HFFc6 (cell line): ENCODE measurements around the gene ADAMTS17. TPM values are rescaled to one million over a fixed set of nuclear protein-coding genes. Genes with fewer than 3 reads are reported as not detected.

Experiments
- DNase-seq: peaks from one replicate; pipeline ENCODE4 v3.0.0-alpha.2; 2018
- H3K27ac Mint-ChIP-seq: 2 replicates; pipeline ENCODE4 v1.8.0; 2020; ENCODE audit warnings: mild to moderate bottlenecking, mixed read lengths
- H3K27me3 Mint-ChIP-seq: 2 replicates; pipeline ENCODE4 v1.8.0; 2021; ENCODE audit warnings: mild to moderate bottlenecking, moderate library complexity, mixed read lengths; ENCODE audit not compliant: insufficient read depth
- H3K36me3 Mint-ChIP-seq: 2 replicates; pipeline ENCODE4 v1.8.0; 2021; ENCODE audit warnings: low read depth, mixed read lengths
- H3K4me1 Mint-ChIP-seq: 2 replicates; pipeline ENCODE4 v1.8.0; 2020; ENCODE audit warnings: low read depth, mixed read lengths
- H3K4me3 Mint-ChIP-seq: 2 replicates; pipeline ENCODE4 v1.8.0; 2020; ENCODE audit warnings: mild to moderate bottlenecking, moderate library complexity, mixed read lengths
- H3K9me3 Mint-ChIP-seq: 2 replicates; pipeline ENCODE4 v1.8.0; 2020; ENCODE audit warnings: mild to moderate bottlenecking, mixed read lengths
- total RNA-seq, 6 experiments: library from RNA; stranded (reverse); fragmentation: NEBNext Ultra II Directional; extraction: Animal tissue kit (Norgen Biotek cat#: 25700); gene quantifications; 2 replicates in 1 of 6; 3 replicates in 5 of 6; pipeline ENCODE4 v1.2.3, GENCODE V29; 2021
- TF ChIP-seq, protein P1 (sequence below): fragments of 200-600 bp; sonication (generic); IDR thresholded peaks from 2 replicates; pipeline ENCODE4 v1.5.0; 2021; ENCODE audit warnings: antibody characterized with exemption, mild to moderate bottlenecking

Gene ADAMTS17
- total RNA-seq, 6 experiments from 2014 or later = not detected

DNA sequence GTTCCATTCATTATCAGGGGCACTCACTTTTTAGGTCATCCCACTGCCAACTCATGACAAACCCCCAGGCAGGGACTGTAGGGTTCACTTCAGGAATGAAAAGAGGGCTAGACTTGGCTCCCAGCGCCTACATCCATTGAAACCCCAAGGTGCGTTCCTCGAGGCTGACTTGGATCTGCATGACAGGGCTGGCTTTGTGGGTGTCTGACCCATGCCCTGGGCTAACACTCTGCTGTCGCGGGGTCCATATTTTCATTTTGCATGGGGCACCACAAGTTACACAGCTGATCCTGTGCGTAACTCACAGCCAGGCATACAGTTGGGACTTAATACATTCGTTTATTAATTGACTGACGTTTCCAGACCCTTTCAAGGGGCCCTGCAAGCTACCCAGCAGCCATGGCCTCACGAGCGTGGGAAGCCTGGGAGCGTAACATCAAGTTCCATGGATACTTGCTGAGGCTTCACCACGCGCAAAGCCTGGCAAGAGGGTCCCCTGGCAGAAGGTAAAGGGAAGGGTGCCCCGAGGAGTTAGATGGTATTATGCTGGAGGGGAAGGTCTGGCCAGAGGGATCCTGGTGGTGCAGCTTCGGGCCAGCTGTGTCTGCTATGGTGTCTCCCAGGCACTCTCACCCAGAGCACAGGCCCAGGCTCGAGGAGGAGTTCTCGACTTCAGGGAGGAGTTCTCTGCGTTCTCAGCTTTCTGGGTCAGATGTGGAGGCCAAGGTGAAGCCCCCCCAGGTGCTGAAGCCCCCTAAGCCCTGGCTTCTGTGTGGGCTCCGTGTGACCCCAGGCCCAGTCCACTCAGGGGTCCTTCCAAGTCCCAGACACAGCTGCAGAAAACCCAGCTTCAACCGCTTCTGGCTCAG lies 85.4 kb downstream of the ADAMTS17 start:
- TF ChIP-seq, protein P1, sequence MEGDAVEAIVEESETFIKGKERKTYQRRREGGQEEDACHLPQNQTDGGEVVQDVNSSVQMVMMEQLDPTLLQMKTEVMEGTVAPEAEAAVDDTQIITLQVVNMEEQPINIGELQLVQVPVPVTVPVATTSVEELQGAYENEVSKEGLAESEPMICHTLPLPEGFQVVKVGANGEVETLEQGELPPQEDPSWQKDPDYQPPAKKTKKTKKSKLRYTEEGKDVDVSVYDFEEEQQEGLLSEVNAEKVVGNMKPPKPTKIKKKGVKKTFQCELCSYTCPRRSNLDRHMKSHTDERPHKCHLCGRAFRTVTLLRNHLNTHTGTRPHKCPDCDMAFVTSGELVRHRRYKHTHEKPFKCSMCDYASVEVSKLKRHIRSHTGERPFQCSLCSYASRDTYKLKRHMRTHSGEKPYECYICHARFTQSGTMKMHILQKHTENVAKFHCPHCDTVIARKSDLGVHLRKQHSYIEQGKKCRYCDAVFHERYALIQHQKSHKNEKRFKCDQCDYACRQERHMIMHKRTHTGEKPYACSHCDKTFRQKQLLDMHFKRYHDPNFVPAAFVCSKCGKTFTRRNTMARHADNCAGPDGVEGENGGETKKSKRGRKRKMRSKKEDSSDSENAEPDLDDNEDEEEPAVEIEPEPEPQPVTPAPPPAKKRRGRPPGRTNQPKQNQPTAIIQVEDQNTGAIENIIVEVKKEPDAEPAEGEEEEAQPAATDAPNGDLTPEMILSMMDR = no peak
- Mint-ChIP-seq H3K9me3 (peaks cover 51% of the 10 kb centered on the region), H3K27ac (no peak overlapping the region), H3K36me3 (no peaks in the 10 kb centered on the region), H3K27me3 (no peaks in the 10 kb centered on the region; the same call in 1 of the 2 replicates), H3K4me1 (no peaks in the 10 kb centered on the region), H3K4me3 (no peak overlapping the region)
- DNase-seq = no peak

DNA sequence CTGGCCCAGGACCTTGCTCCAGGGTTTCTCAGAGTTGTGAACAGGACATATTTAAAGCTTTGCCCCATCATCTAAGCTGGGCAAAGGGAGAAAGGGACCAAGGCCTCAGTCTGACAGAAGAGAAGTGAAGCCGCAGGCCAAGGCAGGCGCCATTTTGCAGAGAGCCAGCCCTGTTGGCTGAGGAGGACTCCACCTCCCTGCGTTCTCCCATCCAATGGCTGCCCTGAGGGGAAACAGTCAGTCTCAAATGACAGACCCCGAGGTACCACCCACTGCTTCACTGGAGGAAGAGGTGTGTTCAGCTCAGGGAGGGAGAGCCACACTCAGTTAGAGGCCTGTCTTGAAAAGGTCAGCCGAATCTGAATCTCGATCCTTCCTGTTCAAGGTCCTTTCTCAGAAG lies 86.1 kb downstream of the ADAMTS17 start:
- Mint-ChIP-seq H3K4me3 (no peak overlapping the region), H3K4me1 (no peaks in the 10 kb centered on the region), H3K9me3 (peaks cover 46% of the 10 kb centered on the region), H3K27me3 (no peaks in the 10 kb centered on the region; the same call in 1 of the 2 replicates), H3K27ac (no peak overlapping the region), H3K36me3 (no peaks in the 10 kb centered on the region)
- no peak for DNase-seq
- TF ChIP-seq, protein P1 = no peak

DNA sequence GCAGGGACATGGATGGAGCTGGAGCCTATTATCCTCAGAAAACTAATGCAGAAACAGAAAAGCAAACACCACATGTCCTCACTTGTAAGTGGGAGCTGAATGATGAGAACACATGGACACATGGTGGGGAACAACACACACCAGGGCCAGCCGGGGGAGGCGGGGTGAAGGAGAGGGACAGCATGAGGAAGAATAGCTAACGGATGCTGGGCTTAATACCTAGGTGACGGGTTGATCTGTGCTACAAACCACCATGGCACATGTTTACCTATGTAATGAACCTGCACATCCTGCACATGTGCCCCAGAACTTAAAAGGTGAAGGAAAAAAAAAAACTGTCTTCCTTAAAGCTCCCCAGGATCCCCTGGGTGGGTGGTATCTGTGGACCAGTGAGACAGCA lies 87.1 kb downstream of the ADAMTS17 start:
- Mint-ChIP-seq H3K4me3 (no peak overlapping the region), H3K4me1 (no peaks in the 10 kb centered on the region), H3K27me3 (no peaks in the 10 kb centered on the region; the same call in 1 of the 2 replicates), H3K27ac (no peak overlapping the region), H3K36me3 (no peaks in the 10 kb centered on the region), H3K9me3 (peaks cover 54% of the 10 kb centered on the region)
- no peak for DNase-seq
- TF ChIP-seq, protein P1 = no peak

DNA sequence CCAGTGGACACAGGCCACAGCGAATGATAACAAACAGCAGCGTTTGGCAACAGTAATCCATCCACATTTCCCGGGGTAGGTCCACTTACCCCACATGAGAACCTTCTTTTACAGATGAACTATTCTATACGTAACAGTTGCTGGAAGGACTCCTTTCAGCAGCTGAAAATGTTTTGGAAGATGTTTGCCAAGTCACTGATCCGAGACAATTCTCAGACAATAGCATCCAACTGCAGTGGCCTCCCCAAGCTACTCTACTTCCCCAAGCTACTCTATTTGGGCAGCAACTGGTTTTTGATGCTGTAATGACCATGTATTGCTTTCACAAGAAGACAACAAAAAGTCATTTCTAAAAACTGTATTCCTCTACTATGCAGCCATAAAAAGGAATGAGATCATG lies 87.5 kb downstream of the ADAMTS17 start:
- TF ChIP-seq, protein P1 = no peak
- Mint-ChIP-seq H3K4me3 (no peak overlapping the region), H3K9me3 (peaks cover 58% of the 10 kb centered on the region), H3K27me3 (no peaks in the 10 kb centered on the region; the same call in 1 of the 2 replicates), H3K27ac (no peak overlapping the region), H3K36me3 (no peaks in the 10 kb centered on the region), H3K4me1 (no peaks in the 10 kb centered on the region)
- no peak for DNase-seq

DNA sequence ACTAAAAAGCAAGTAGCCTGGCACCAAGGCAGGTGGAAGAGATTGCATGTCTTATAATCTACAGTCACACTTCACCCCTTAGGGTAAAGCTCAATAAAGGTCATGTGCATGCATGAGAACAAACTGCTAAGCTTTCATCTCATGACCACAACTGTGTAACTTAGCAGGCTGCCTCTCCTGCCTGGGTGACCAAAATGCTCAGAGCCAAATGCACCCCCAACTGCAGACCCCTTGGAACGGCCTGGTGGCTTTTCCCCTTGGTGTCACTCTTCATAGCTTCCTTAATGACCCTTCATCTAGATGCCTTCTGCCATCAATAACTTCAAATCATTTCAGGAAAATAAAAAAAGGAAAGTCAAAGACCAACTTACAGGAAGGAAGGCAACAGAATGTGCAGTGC lies 88.1 kb downstream of the ADAMTS17 start:
- no peaks in the 10 kb centered on the region; the same call in 1 of the 2 replicates for H3K27me3 Mint-ChIP-seq
- H3K4me1 Mint-ChIP-seq = no peaks in the 10 kb centered on the region
- no peak overlapping the region for H3K27ac Mint-ChIP-seq
- H3K4me3 Mint-ChIP-seq = no peak overlapping the region
- no peaks in the 10 kb centered on the region for H3K36me3 Mint-ChIP-seq
- TF ChIP-seq, protein P1 = no peak
- H3K9me3 Mint-ChIP-seq = peaks cover 54% of the 10 kb centered on the region
- DNase-seq = no peak
